GM15510 (cell line): ENCODE measurements around the gene IMPG2.

Source experiments
- POLR2A ChIP-seq: IDR thresholded peaks from 3 replicates; pipeline ENCODE4 v1.6.1; 2011; ENCODE audit warnings: borderline replicate concordance; ENCODE audit not compliant: insufficient read length; ENCODE audit errors: extremely low read depth

IMPG2 gene

GRCh38 chr3:101261506-101261905, 58.9 kb downstream of the IMPG2 start:
- no peak for TF ChIP-seq POLR2A

GRCh38 chr3:101259485-101260341, 60.7 kb downstream of the IMPG2 start:
- no peak for TF ChIP-seq POLR2A

GRCh38 chr3:101256511-101256910, 63.9 kb downstream of the IMPG2 start:
- TF ChIP-seq POLR2A, result no peak

GRCh38 chr3:101255441-101255840, 64.9 kb downstream of the IMPG2 start:
- TF ChIP-seq POLR2A, result no peak

GRCh38 chr3:101253396-101253795, 67.0 kb downstream of the IMPG2 start:
- TF ChIP-seq POLR2A, result no peak

- TF ChIP-seq POLR2A, result no peak
Observed at GRCh38 chr3:101252945-101253344, 67.4 kb downstream of the IMPG2 start.

DNA sequence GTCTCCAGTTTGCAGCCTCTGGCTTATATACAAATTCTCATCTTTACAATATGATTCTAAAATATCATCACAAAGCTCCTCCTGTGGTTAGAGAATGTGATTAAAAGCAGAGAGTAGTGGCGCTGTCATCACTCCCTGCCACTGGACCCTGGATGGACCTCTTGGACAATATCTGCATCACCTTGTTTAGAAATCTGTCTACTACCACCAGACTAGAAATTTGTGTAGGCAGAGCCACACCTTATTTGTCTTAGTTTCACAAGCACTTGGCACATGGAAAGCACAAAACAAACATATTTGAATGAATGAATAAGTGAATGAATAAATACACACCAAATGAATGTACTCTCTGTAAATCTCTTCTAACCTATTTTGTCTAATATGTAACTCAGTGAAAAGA, 68.1 kb downstream of the IMPG2 start:
- TF ChIP-seq POLR2A, result no peak

- TF ChIP-seq POLR2A, result no peak
Observed at GRCh38 chr3:101251441-101251840, 68.9 kb downstream of the IMPG2 start.

GRCh38 chr3:101249522-101249921, 70.9 kb downstream of the IMPG2 start:
- no peak for TF ChIP-seq POLR2A

GRCh38 chr3:101248736-101249135, 71.6 kb downstream of the IMPG2 start:
- TF ChIP-seq POLR2A, result no peak

GRCh38 chr3:101244212-101244575, 76.2 kb downstream of the IMPG2 start:
- TF ChIP-seq POLR2A, result no peak

GRCh38 chr3:101243285-101244211, 76.8 kb downstream of the IMPG2 start:
- TF ChIP-seq POLR2A, result no peak

DNA sequence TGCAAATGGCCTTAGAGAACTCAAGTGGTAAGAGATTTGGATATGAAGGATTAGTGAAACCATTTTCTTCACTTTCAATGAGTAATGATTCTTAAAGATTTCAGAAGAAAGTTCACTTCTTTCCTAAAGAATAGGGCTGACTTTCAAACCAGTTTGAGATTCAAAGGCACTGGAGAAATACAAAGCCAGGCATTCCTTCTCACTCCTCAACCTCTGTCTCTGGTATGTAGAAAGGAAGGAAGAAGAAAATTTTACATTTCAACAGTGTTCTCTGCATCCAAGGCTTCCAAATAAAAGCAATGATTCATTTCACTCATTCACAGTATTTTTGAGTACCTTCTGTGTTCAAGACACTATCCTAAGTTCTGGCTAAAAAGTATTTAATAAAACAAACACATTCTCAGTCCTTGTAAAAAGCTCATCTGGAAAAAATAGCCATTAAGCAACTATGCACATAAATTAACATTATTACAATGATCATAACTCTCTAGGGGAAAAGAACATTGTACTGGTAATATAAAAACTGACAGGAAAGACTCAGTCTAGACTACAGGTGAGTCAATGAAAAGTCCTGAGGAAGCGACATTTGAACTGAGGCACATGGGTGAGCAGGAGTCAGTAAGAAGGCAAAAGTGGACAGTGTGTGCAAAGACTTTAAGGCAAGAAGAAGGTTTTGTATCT, 79.5 kb downstream of the IMPG2 start:
- TF ChIP-seq POLR2A, result no peak

GRCh38 chr3:101235048-101235447, 85.3 kb downstream of the IMPG2 start:
- TF ChIP-seq POLR2A, result no peak

GRCh38 chr3:101230618-101231017, 89.8 kb downstream of the IMPG2 start:
- TF ChIP-seq POLR2A, result no peak
